Cerebellar nuclear complex (tissue), 1 donor: Measurements from ENCODE around the gene MS4A12.
"Not testable (repeated sequence)": the region's sequence is repeated elsewhere in the genome, so short reads cannot be mapped to it uniquely, and the experiment has no call there.

ENCODE experiments used
- DNase-seq, 2 experiments: peaks; one replicate each; lab custom pipeline; 2025; lab: John Stamatoyannopoulos, UW

Gene MS4A12, protein sequence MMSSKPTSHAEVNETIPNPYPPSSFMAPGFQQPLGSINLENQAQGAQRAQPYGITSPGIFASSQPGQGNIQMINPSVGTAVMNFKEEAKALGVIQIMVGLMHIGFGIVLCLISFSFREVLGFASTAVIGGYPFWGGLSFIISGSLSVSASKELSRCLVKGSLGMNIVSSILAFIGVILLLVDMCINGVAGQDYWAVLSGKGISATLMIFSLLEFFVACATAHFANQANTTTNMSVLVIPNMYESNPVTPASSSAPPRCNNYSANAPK

DNA sequence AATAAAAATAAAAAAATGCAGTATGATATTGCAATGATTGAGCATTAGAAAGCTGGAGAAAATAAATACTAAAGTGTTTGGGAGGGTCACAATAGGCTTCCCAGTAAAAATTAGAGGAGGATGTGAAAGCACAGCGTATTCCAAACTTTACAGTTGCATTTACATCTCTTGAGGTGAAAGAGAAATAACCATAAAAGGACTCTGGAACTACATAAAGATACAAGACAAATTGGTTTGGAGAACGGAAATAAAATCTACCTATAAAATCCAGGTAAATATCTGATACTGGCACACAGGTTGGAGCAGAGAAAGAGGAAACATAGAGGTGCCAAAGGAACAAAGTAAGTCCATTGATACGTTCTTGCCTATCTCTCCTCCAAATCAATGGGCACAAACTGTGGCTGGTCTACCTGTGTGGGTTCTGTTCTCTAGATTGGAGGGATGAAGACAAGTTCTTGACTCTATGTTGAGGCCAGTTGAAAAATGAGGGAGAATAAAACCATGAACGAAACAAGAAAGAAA lies at the start of gene MS4A12:
Gene MS4A12 (plus strand): TSS at position 291 of the 522 bp plus-strand sequence. CDS start 4,541 bp downstream, outside the sequence.
- DNase-seq = no peak

DNA sequence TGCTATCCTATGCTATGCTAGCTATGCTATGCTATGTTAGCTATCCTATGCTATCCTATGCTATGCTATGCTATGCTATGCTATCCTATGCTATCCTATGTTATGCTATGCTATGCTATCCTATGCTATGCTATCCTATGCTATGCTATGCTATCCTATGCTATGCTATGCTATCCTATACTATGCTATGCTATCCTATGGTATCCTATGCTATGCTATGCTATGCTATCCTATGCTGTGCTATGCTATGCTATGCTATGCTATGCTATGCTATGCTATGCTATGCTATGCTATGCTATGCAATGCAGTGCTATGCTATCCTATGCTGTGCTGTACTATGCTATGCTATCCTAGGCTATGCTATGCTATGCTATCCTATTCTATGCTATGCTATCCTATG lies 45.5 kb upstream of the MS4A12 start:
- DNase-seq = no peak

DNA sequence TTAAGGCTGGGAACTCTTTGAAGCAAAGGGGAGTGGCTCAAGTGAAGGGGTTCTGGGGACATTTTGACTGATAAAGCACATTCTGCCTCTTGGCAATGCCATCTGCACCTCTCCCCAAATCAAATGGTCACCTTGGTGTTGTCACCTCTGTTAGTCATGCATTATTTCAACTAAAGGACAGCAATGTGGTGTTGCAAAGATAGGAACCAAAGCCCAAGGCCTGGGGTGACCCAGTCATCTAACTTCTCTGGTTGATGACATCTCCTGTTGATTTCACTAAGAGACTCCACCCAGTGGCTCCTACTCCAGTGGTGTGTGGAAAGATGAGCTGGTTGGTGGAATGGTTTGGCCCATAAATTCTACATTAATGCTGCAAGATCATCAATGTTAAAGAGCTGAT lies 44.7 kb upstream of the MS4A12 start:
- DNase-seq = no peak

DNA sequence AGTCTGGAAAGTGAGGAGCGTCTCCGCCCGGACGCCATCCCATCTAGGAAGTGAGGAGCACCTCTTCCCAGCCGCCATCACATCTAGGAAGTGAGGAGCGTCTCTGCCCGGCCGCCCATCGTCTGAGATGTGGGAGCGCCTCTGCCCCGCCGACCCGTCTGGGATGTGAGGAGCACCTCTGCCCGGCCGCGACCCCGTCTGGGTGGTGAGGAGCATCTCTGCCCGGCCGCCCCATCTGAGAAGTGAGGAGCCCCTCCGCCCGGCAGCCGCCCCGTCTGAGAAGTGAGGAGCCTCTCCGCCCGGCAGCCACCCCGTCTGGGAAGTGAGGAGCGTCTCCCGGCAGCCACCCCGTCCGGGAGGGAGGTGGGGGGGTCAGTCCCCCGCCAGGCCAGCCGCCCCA lies 41.4 kb upstream of the MS4A12 start:
- not testable (repeated sequence) for DNase-seq

DNA sequence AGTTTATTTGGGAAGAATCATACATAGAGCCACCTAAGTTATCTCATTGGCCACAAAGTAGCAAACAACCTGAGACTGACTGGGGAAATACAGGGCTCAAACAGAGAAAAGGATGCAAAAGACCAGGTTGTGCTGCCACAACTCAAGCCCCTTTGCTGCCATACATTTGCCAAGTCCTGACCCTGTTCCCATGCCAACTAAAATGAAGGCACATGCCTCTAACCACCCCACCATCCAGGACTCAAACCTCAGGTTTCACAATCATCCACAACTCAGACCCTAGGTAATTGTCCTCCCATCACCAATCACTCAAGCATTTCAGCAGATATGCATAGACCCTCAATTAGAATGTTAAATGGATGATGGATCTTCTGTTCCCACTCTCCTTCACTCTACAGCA lies 38.4 kb upstream of the MS4A12 start:
- DNase-seq = no peak

DNA sequence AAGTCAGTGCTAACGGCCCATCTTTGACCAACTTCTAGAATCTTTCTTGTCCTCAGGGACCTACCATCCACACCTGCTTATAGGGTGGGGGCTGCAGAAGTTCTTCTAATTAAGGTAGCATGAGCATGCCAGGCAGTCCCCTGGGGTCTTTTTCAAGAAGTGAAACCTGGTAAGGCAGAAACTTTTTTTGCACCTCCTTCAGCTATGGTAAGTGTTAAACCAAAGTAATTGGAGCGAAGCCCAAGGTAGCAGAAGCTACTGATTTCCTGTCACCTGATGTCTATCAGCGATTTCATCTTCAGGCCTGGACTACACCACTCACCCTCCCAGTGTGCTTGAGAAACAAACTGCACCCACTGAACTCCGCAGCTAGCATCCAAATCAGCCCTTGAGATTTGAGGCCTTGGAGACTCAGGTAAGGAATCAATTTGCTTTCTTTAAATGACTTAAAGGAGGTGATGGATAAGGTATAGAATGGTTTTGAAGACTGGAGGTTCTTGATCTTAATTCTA lies 37.0 kb upstream of the MS4A12 start, which contains the start of gene MS4A1:
Gene MS4A1 (plus strand): TSS at position 317 of the 512 bp plus-strand sequence. CDS start 6,528 bp downstream, outside the sequence.
- DNase-seq = no peak

DNA sequence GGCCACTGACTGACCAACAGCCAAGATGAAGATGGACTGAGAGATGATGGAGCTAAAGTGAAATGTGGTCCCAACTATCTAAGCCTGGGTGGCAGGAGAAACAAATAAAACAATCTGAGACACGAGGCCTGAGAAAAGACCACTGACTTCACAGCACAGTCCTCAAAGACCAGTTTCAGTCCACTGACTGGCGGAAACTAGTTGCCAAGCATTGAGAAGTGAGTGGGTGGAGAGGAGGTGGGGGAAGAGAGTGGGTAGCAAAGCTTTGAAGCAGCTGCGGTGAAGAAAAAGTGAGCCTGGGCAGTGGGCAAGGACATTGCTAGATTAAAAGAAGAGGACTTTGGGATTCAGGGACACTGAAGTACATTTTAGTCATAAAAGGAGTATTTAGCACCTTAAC lies 35.0 kb upstream of the MS4A12 start:
- no peak for DNase-seq

DNA sequence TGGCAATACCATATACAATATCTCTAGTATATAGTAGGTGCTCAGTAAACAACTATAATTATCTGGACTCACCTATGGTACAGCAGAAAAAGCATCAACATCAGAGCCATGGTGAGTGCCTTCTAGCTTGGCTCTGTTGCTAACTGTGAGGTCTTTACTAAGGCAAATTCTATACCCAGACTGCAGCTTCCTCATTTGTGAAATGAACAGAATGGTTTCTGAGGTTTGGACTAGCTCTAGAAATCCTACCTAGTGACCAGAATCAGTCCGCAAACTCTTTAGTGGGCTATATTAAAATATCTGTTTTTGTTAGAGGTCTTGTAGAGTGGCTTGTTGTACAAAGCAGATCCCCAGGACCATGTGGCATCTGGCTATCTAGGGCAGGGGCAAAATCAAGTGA lies 33.2 kb upstream of the MS4A12 start:
- DNase-seq = no peak

DNA sequence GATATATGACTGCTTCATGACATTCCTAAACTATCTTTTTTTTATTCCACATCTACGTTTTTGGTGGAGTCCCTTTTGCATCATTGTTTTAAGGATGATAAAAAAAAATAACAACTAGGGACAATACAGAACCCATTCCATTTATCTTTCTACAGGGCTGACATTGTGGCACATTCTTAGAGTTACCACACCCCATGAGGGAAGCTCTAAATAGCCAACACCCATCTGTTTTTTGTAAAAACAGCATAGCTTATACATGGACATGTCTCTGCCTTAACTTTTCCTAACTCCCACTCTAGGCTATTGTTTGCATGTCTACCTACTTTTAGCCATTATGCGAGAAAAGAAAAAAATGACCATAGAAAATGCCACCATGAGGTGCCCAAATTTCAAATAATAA lies 23.7 kb upstream of the MS4A12 start:
- no peak for DNase-seq

DNA sequence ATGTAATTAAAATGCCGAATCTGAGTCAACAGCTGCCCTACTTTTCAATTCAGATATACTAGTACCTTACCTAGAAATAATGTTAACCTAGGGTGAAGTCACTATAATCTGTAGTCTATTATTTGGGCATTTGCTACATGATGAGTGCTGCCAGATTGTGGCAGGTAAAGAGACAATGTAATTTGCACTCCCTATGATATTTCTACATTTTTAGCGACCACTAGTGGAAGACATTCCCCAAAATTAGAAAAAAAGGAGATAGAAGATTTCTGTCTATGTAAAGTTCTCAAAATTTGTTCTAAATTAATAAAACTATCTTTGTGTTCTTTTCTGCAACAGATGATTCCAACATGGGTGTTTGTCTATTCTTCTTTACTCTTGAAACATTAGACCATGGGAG lies 22.9 kb upstream of the MS4A12 start:
- DNase-seq = no peak

DNA sequence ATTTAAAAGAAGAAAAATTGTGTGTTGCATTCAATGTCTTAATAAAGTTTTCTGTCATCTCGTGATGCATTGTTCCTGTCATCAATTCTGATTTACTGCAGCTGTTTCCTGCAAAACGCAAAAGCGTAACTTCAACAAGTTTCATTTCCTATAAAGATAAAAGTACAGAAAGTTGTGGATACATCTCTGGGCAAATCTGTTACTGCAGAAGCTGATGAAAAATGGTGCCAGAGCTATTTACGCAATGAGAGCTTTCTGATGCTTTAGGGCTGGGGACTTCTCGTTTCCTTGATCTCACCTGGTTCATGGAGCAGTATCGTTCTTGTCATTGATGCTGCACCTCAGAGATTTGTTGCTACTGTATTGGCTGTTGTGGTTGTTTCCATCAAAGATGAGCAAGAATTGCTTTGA lies 15.5 kb upstream of the MS4A12 start:
- no peak for DNase-seq

DNA sequence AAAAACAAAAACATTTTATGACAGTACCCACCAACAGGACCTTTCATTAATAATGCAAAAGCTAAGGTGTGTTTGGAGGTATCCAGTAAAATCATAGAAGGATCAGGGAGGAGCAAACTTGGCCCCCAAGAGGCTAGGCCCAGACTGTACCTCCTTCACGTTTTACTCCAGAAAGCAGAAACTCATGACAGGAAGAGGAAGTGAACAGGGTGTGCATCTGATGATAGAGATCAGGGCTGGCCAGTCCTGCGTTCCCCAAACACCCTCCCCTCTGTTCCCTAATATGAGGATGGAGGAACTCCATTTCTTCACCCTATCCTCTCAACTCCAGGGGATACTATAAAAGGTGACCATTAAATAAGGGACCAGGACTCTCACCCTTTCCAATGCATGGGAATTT lies 10.2 kb upstream of the MS4A12 start:
- DNase-seq = no peak

DNA sequence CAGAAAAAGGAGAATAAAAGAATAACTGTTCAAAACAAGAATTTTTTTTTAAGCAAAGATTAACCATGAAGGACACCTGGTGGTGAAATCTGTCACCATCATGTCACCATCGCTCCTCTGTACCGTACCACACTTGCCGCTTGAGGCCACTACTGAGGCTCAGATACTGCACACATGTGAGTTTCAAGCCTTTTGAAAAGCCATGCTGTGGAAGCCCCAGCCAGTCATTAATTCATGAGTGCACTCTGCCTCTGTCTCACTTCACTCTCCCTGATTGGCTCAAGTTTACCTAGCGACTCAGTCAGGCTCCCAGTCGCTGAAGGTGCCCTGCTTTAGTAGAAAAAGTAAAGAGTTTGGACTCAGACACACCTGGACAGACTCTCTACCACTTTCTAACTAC lies 6.6 kb upstream of the MS4A12 start:
- DNase-seq = no peak

DNA sequence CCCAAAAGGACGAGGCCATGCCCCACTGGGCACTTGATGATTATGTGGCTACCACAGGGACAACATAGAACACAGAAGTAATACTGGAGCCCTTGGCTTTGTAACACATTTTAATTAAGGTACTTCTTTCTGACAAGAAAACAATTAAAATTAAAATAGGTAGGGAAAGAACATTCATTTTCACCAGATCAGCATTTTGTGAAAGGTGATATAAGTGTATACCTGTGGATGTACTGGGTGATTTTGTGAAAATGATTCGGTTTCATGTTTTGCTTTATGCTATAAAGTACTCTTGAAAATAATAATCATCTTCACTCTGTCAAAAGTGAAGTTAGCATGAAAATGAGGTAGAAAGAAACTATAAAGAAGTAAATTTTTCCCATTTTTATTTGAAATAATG lies 876 bp downstream of the MS4A12 start:
- no peak for DNase-seq

DNA sequence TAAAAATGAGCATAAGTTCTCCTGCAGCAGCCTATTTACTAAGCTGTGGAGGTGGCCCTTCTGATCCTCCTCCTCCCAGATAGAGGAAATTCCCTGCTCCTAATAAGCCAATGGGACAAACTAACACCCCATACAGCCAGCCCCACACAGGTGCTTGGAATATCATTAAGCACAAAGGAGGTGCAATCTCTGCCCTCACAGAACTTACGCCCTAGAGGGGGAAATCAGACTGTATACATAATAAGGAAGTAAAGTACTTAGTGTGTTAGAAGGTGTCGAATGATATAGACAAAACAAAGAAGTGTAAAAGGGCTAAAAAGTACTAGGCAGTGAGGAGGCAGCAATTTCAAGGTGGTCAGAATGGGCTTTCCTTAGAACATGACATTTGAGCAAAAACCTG lies 5.8 kb downstream of the MS4A12 start:
- DNase-seq = no peak

DNA sequence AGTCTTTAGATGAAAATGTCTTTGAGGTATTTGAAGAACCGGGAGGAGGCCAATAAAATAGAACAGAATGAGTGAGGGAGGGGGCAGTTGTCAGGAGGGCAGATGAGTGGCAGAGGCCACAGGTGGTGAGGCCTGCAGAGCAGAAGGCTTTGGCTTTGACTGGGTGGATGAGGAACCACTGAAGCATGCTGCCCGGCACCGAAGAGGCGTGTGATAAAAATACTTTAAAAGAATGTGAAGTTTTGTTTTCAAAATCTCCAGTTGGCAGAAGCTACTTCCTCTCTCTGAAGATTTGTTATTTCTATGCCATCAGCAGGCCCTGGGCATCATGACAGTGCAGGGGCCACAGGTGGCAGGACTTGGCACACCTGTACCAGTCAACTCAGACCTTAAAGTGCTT lies 6.3 kb downstream of the MS4A12 start:
- no peak for DNase-seq

DNA sequence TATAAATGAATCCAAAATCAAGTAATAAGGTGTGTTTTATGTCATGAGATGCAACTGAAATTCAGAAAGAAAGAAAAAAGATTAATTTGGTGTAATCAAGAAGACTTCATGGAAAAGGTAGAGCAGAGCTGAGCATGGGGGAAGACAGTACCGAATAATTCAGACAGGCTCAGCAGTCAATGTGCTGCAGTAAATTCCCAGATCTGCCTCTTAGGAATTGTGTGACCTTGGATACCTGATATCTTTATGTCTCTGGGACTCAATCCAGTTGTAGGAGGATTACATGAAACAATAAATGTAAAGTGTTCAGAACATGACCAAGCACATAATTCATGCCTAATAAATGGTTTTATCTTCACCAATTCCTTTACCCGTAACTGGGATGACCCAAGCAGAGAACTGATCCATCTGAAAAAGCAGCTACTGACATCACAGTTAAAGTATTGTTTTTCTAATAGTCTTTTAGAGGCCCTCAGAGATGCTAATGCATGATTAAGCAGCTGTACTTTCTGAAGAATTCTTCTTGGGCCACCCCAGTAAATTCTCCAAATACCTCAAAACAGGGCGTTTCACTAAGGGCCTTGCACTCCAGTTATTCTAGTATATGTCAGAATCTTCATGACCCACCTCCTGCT lies 7.8 kb downstream of the MS4A12 start:
- DNase-seq = no peak

DNA sequence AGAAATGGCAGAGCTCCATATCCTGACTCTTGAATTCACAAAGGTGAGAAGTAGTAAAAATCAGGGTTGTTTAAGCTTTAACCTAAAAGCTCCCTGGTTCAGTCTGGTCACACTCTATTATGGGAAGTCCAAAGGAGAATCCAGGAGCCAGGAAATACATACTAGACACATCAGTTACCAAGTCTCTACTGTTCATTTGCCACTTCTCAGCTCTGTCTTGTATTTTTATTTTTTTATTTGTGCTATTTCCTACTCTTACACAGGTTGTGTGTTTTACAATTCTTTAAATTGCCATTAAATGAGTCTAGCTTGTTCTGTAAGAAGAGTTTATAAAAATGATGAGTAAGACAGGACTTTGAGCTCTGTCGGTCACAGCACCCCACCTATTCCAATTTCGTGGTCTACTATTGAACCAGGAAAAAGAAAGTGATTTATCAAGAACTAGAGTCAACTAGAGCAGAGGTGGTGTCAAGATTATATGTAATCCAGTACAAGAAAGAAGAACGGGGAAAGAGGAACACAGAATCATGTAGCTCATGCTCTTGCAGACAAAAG lies 9.7 kb downstream of the MS4A12 start:
- no peak for DNase-seq

DNA sequence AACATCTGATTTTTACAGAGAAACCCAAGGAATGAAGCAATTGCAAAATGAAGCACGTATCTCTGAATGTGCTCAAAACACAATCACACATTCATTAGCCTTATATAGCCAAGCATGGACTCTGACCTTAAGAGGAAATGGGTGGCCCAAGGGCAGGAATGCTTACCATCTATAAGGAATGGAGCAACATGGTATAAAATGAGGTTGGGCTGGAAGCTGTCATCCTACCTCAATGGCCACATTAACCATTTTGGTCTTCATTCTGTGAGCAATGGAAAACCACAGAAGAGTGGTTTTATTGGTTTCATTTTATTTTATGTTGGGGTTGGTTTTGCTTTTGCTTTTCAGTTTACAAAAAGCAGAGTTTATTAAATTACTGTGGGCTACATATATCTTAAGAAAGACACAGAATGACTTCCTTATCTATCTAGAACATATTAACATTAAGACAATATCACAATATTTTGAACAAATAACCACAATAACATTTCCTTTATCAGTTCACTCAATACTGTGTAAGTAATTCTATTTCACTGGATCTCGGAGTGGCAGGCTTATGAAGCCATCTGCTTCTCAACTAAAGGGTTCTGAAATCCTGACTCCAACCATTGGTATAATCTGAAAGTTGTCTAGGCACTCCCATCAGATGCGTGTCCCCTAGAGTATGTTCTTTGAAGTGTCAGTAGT lies 11.8 kb downstream of the MS4A12 start:
- DNase-seq = no peak

DNA sequence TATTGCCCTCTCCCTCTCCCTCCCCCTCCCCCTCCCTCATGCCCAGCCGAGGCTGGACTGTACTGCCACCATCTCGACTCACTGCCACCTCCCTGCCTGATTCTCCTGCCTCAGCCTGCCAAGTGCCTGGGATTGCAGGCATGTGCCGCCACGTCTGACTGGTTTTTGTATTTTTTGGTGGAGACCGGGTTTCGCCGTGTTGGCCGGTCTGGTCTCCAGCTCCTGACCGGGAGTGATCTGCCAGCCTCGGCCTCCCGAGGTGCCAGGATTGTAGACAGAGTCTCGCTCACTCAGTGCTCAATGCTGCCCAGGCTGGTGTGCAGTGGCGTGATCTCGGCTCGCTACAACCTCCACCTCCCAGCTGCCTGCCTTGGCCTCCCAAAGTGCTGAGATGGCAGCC lies 17.0 kb downstream of the MS4A12 start:
- not testable (repeated sequence) for DNase-seq

DNA sequence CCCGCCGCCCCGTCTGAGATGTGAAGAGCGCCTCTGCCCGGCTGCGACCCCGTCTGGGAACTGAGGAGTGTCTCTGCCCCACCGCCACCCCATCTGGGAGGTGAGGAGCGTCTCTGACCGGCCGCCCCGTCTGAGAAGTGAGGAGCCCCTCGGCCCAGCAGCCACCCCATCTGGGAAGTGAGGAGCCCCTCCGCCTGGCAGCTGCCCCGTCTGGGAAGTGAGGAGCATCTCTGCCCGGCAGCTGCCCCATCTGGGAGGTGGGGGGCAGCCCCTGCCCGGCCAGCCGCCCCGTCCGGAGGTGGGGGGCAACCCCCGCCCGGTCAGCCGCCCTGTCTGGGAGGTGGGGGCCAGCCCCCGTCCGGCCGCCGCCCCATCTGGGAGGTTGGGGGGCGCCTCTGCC lies 17.6 kb downstream of the MS4A12 start:
- DNase-seq = not testable (repeated sequence)

DNA sequence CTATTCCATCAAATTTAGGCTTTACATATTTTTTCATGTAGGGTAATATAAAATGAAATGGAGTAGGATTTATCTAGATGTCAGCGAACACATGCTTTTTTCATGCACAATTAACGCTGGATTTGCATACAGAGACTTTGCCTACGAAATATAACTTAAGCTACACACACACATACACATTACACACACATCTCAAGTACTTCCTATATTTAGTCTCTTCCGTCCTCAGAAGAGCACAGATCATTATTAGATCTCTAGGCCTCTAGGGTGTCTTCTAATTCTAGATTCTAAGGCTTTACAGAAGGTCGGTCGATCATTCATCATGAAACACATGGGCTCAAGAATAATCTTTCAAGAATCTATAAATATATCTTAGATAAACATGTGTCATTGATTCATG lies 18.8 kb downstream of the MS4A12 start:
- no peak for DNase-seq
